Measurements from ENCODE around the gene KIF2C.
"Not testable (repeated sequence)": the region's sequence is repeated elsewhere in the genome, so short reads cannot be mapped to it uniquely, and the experiment has no call there.

The KIF2C gene

GRCh38 chr1:44792736-44793502 lies 53.3 kb downstream of the KIF2C start:
- DNase-seq: no peak

GRCh38 chr1:44797886-44798285 lies 58.2 kb downstream of the KIF2C start:
- not testable (repeated sequence) for DNase-seq

- DNase-seq: no peak
Observed at GRCh38 chr1:44798481-44799365, 59.1 kb downstream of the KIF2C start.

DNA sequence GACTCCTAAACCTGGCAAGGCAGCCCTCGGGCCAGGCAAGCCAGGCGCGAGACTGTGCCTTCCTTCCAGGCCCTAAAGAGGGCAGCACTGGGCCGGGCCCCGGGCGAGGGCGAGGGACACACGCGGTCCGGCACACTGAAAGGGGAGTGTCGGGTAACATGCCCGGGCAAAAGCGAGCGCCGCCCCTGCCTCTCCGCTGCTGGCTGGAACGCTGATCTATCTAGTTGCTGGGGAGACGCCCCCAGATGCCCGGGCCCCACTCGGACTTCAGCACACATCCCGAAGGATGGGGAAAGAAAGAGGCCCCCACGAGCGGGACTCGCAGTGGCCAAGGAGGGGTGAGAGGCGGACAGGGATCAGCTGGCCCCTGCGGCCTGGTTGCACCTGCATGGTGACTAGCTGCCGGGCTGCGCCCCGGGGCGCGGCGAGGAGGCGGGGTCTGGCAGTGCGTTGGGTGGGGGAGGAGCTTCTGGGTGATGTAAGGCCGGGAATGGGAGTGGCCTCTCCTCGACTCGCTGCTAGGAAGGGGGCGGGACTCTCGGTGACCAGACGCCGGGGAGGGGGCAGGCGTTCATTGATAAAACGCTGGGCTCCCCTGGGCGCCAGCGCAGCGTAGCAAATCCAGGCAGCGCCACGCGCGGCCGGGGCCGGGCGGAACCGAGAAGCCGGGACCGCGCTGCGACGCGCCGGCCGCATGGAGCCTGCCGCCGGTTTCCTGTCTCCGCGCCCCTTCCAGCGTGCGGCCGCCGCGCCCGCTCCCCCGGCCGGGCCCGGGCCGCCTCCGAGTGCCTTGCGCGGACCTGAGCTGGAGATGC lies 60.3 kb downstream of the KIF2C start, which contains the start of gene PLK3:
Gene PLK3, plus strand, starts transcription at position 608 of the 815 bp plus-strand sequence. Its CDS starts 87 bp downstream, at position 695.
- DNase-seq: peak; percentile 88 to 99 (median 98)

DNA sequence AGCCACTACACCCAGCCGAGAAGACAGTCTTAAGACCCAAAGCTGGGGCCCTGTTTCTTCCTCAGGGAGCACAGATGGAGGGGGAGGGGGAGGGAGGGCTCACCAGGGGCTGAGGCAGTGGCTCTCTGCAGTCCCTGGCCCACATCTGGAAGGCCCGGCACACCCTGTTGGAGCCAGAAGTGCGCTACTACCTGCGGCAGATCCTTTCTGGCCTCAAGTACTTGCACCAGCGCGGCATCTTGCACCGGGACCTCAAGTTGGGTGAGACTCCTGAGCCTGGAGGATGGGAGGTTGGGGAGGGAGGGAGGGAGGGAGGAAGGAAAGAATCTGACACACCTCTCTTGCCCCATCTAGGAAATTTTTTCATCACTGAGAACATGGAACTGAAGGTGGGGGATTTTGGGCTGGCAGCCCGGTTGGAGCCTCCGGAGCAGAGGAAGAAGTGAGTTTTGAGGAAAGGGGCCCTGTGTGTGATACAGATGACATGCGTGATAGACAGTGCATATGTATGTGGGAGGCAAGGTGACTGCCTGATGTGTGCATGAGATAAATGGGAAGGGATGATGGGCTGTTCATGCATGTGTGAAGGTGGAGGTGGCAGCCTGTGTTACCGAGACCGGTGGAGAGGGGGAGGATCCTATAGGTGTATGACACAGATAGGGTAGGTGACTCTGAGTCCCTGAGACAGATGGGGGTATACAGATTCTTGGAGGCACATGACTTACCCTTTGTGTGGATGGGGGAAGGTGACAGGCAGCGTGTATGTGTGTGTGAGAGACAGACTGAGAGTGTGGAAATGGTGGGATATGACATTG lies 62.1 kb downstream of the KIF2C start:
- DNase-seq: peak in 1 of 58 donors; percentile 62

DNA sequence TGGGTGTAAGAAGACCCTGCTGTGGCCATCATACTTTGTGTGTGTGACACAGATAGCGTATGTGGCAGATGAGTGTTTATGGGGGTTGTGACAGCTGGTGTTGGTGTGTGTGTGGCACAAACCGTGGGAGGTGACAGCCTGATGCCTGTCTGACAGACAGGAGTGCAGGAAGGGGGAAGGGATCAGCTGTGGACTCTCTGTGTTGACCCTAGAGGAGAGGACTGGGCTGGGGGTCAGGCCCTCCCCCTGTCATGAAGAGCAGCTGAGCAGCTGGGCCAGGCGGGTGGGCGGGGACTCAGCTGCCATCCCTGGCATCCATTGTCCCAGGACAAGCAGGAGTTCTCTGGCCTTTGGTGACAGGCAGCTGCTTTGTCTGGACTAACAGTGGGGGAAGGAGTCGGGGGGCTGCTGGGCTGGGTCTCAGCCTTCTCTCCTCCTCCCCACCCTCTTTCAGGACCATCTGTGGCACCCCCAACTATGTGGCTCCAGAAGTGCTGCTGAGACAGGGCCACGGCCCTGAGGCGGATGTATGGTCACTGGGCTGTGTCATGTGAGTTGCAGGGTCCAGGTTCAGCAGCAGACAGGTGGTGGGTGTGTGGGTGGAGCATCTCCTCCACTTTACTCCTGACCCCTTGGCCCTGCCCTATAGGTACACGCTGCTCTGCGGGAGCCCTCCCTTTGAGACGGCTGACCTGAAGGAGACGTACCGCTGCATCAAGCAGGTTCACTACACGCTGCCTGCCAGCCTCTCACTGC lies 62.8 kb downstream of the KIF2C start:
- DNase-seq: peak in 23 of 58 donors; percentile 17 to 75 (median 51)

DNA sequence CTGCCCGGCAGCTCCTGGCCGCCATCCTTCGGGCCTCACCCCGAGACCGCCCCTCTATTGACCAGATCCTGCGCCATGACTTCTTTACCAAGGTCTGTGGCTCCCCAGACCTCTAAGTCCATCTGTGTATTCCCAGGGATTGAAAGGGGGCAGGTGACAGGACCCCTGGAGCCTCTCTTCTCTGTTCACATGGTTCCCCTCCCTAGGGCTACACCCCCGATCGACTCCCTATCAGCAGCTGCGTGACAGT lies 63.4 kb downstream of the KIF2C start:
- no peak for DNase-seq

GRCh38 chr1:44803312-44804095 lies 63.9 kb downstream of the KIF2C start:
- DNase-seq: no peak

GRCh38 chr1:44805311-44806024 lies 65.8 kb downstream of the KIF2C start:
- DNase-seq: no peak

DNA sequence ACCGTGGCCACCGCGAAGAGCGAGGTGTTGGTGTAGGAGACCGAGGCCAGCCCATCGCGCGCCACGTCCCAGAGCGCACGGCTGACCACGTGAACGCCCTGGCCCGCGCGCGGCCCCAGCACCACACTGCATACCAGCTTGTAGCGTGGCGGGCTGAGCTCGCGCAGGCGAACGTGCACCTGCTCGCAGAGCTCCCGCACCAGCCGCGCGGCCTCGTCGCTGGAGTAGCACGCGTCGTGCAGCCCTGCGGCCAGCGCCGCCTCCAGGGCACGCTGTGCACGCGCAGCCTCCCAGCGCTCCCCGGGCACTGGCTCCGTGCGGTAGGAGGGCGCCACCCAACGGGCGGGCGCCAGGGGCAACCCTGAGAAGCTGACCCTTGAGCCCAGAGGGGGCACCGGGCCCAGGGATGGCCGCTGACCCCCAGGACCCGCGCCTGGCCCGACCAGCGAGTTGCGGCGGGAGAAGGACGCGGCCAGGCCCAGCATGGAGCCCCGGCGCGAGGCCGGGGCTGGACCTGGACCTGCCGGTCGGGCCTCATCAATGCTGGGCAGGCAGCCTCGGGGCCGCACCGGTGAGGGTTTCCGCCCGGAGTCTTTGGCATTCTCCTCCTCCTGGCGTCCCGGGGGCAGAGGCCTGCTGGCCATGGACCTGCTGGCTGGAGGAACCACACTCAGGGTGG lies 66.5 kb downstream of the KIF2C start:
- DNase-seq: no peak

GRCh38 chr1:44806704-44807363 lies 67.2 kb downstream of the KIF2C start, which contains the start of gene DYNLT4:
DYNLT4 (minus strand) TSS chr1:44807351; CDS start chr1:44806668, 683 bp downstream.
- DNase-seq: no peak

- peak in 53 of 58 donors; percentile 17 to 90 (median 63) for DNase-seq
Observed at GRCh38 chr1:44807364-44808062, 67.9 kb downstream of the KIF2C start.

DNA sequence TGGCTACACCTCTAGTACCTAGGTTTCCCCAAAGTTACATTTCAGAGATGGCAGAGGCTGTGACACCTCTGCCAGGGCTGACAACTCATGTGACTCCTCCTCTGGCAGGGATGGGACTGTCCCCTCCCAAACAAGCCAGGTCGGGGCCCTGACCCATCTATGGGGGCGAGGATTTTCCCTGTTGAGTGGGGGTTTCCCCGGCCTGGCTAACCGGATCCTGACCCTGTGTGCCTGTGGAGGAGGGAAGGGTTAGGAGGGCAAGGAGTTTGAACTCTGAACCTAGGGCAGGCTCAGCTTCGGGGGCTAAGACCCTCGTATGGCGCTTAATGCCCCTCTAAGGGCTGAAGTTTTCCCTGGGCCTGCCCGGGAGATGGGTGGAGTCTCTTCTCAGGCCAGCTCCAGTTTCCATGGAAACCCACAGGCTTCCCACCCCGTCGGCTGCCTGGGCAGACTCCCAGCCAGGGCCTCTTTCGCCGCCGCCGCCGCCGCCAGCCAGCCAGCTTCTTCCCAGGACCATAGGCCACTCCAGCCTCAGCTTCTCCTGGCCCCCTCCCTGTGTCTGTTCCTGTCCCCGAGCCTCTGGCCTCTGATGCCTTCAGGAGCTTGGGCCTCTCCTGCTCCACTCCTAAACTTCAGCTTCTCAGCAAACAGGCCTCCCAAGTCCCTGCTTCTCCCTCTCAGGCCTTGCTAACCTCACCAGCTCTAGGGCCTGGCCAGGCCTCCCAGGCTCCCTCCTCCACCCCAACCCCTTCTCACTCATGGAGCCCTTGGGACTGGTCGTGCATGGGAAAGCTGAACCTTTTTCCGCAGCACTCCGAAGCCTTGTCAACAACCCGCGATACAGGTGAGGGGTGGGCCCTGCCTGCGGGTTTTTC lies 68.7 kb downstream of the KIF2C start, which contains the start of gene BTBD19:
Gene BTBD19, plus strand, starts transcription at position 461 of the 875 bp plus-strand sequence. Its CDS starts 298 bp downstream, at position 759.
- DNase-seq: peak in 54 of 58 donors; percentile 18 to 87 (median 70)

- peak in 6 of 58 donors; percentile 19 to 47 (median 38) for DNase-seq
Observed at GRCh38 chr1:44808938-44809917, 69.6 kb downstream of the KIF2C start.

Measured in anterior cingulate cortex (tissue), 58 donors.